HepG2 (cell line): Measurements from ENCODE around the gene ANO1. TPM values are rescaled to one million over a fixed set of nuclear protein-coding genes. Genes with fewer than 3 reads are reported as not detected.

Experiments used
- ATAC-seq: fragments of 200-7000 bp; cut with Tn5 transposase; 3 replicates; pipeline ENCODE4 v1.9.1; 2020; ENCODE audit warnings: mild to moderate bottlenecking, moderate library complexity
- BruUV-seq: library from RNA; stranded (reverse); fragments of 400-500 nt; replicated peaks from 2 replicates; lab custom pipeline; 2021; lab: Mats Ljungman, UMichigan
- CTCF ChIA-PET: fragments of 300-600 bp; formaldehyde crosslinking; extraction: SDS; loops from one replicate; lab custom pipeline; 2021; ENCODE audit warnings: low total read pairs, inconsistent platforms, low intra/inter-chr PET ratio; lab: Yijun Ruan, JAX
- POLR2A ChIA-PET: fragments of 350-600 bp; sonication (Branson Sonifier 250); formaldehyde crosslinking; loops from one replicate; lab custom pipeline; 2020; ENCODE audit warnings: antibody characterized with exemption, inconsistent platforms; lab: Yijun Ruan, JAX
- DNase-seq: peaks from one replicate; pipeline ENCODE4 v3.0.0-alpha.2; 2015; ENCODE audit warnings: low spot score
- FAIRE-seq: peaks from 3 replicates; lab custom pipeline; 2011; peaks lifted over from hg19 to GRCh38; lab: Jason Lieb, UNC
- H2AFZ ChIP-seq: one replicate; pipeline ENCODE4 v1.6.1; 2011; ENCODE audit warnings: low read length, inconsistent platforms
- H3K27ac ChIP-seq: fragments of 300-600 bp; 3 replicates; pipeline ENCODE4 v1.8.0; 2011; ENCODE audit warnings: mixed run types, mild to moderate bottlenecking, mixed read lengths, low read length, inconsistent platforms; ENCODE audit not compliant: insufficient read depth; ENCODE audit errors: extremely low read length
- H3K27me3 ChIP-seq, 2 experiments: fragments of 200-600 bp in 1 of 2; 2 replicates in 1 of 2; 3 replicates in 1 of 2; pipeline versions ENCODE4 v1.6.0 to v1.8.0; 2011; ENCODE audit warnings: low read length in 2 of 2, mild to moderate bottlenecking in 2 of 2, moderate library complexity in 2 of 2, inconsistent platforms in 1 of 2; ENCODE audit not compliant: insufficient read depth in 2 of 2, control insufficient read depth in 1 of 2
- H3K36me3 ChIP-seq, 2 experiments: fragments of 200-600 bp in 1 of 2; replicated peaks in 1 of 2; 2 replicates in 1 of 2; 3 replicates in 1 of 2; pipeline versions ENCODE4 v1.5.1 to v1.8.0; 2011; ENCODE audit warnings: low read length in 2 of 2, inconsistent platforms in 1 of 2; ENCODE audit not compliant: insufficient read depth in 2 of 2, control insufficient read depth in 1 of 2
- H3K4me1 ChIP-seq: 2 replicates; pipeline ENCODE4 v1.5.1; 2012; ENCODE audit warnings: low read length, inconsistent platforms; ENCODE audit not compliant: insufficient read depth
- H3K4me2 ChIP-seq: 2 replicates; pipeline ENCODE4 v1.6.0; 2011; ENCODE audit warnings: low read depth, low read length, inconsistent platforms
- H3K4me3 ChIP-seq, 3 experiments: fragments of 200-600 bp in 1 of 3; sonication (generic), shearing (Covaris generic) in 1 of 3; replicated peaks in 1 of 3; 2 replicates each; pipeline ENCODE4 v1.5.1; 2011 to 2016; ENCODE audit warnings: low read length in 3 of 3, inconsistent platforms in 2 of 3, low read depth in 2 of 3, mild to moderate bottlenecking in 2 of 3, control low read depth in 1 of 3, mixed read lengths in 1 of 3; ENCODE audit not compliant: insufficient read depth in 1 of 3
- H3K79me2 ChIP-seq: one replicate; pipeline ENCODE4 v1.6.1; 2011; ENCODE audit warnings: low read length, inconsistent platforms; ENCODE audit not compliant: insufficient read depth
- H3K9ac ChIP-seq: 2 replicates; pipeline ENCODE4 v1.6.0; 2011; ENCODE audit warnings: mild to moderate bottlenecking, low read depth, low read length, inconsistent platforms; ENCODE audit not compliant: insufficient read depth
- H3K9me3 ChIP-seq: 2 replicates; pipeline ENCODE4 v1.5.1; 2012; ENCODE audit warnings: mild to moderate bottlenecking, low read length
- H4K20me1 ChIP-seq: 2 replicates; pipeline ENCODE4 v1.6.0; 2011; ENCODE audit warnings: inconsistent platforms, mild to moderate bottlenecking, low read length, moderate library complexity; ENCODE audit not compliant: insufficient read depth
- ARID3A ChIP-seq: IDR thresholded peaks from 2 replicates; pipeline ENCODE4 v1.6.1; 2012; ENCODE audit warnings: low read depth, low read length, improper control_type of control experiment
- BATF2 ChIP-seq: sonication (generic); formaldehyde crosslinking; IDR thresholded peaks from 2 replicates; pipeline ENCODE4 v1.8.0; 2022; ENCODE audit warnings: mild to moderate bottlenecking, missing genetic modification reagents, moderate library complexity
- EZH2 ChIP-seq: conservative IDR thresholded peaks from 2 replicates; pipeline ENCODE4 v1.6.1; 2012; ENCODE audit warnings: mild to moderate bottlenecking, low read depth, low read length, moderate library complexity
- FOXA1 ChIP-seq, 2 experiments: fragments of 450-650 bp in 1 of 2; sonication (generic) in 1 of 2; formaldehyde crosslinking in 1 of 2; IDR thresholded peaks; 2 replicates each; pipeline versions ENCODE4 v1.4.0 to v1.6.1; 2016 to 2020; ENCODE audit warnings: missing genetic modification reagents in 1 of 2
- KLF15 ChIP-seq: sonication (generic); formaldehyde crosslinking; IDR thresholded peaks from 2 replicates; pipeline ENCODE4 v1.8.1; 2023; ENCODE audit warnings: borderline replicate concordance, mild to moderate bottlenecking, inconsistent platforms, missing genetic modification reagents, mixed read lengths
- NPAS2 ChIP-seq: sonication (generic); formaldehyde crosslinking; IDR thresholded peaks from 2 replicates; pipeline ENCODE4 v1.8.0; 2022; ENCODE audit warnings: mild to moderate bottlenecking, missing genetic modification reagents, borderline replicate concordance
- TAF1 ChIP-seq: sonication (generic); formaldehyde crosslinking; IDR thresholded peaks from 2 replicates; pipeline ENCODE4 v1.4.0; 2020; ENCODE audit warnings: missing genetic modification reagents
- TBP ChIP-seq: sonication (generic); formaldehyde crosslinking; IDR thresholded peaks from 2 replicates; pipeline ENCODE4 v1.5.0; 2020; ENCODE audit warnings: missing genetic modification reagents
- THRA ChIP-seq: sonication (generic); formaldehyde crosslinking; IDR thresholded peaks from 2 replicates; pipeline ENCODE4 v1.4.0; 2020; ENCODE audit warnings: missing genetic modification reagents, borderline replicate concordance
- ZNF616 ChIP-seq: sonication (generic); formaldehyde crosslinking; IDR thresholded peaks from 2 replicates; pipeline ENCODE4 v1.5.0; 2020; ENCODE audit warnings: low read depth, mild to moderate bottlenecking, missing genetic modification reagents
- WGBS: methylation state at CpG from one replicate; pipeline ENCODE4 v1.1.6; 2017; ENCODE audit warnings: low lambda C conversion rate; 5-methylcytosine and 5-hydroxymethylcytosine counted together
- in situ Hi-C: cut with HindIII; loops from 2 replicates; pipeline ENCODE4 v1.10.0; 2017; ENCODE audit warnings: low pct_unique_long_range_greater_than_20kb; ENCODE audit not compliant: extremely low pct_ligation_motif_present
- intact Hi-C: fragments of 100-400 bp; cut with micrococcal nuclease; formaldehyde crosslinking; loops from one replicate; pipeline ENCODE4 v1.10.0; 2022; ENCODE audit not compliant: unreplicated experiment
- polyA plus RNA-seq, 8 experiments: library from polyadenylated mRNA; depleted of rRNA in 3 of 8; stranded (reverse) in 7 of 8; unstranded in 1 of 8; fragments of >200 nt; fragmentation: Illumina TruSeq in 4 of 8; extraction: Trizol in 4 of 8; gene quantifications; 2 replicates each; pipeline versions ENCODE4 v1.2.1 to v1.2.3, GENCODE V29; 2011 to 2016; ENCODE audit warnings: low read depth in 4 of 8, missing spikeins in 1 of 8, mixed read lengths in 1 of 8; ENCODE audit not compliant: insufficient read depth in 1 of 8
- total RNA-seq, 5 experiments: library from RNA; depleted of rRNA; stranded (reverse); fragments of >200 nt; fragmentation: Illumina TruSeq; extraction: Trizol; gene quantifications; 2 replicates each; pipeline ENCODE4 v1.2.3, GENCODE V29; 2016; ENCODE audit warnings: low read depth in 1 of 5

ANO1 gene
- total and polyA plus RNA-seq, 2 of the 13 experiments (the other 11 are each of a cell fraction or from before 2014, with no cell fraction given) = not detected

DNA sequence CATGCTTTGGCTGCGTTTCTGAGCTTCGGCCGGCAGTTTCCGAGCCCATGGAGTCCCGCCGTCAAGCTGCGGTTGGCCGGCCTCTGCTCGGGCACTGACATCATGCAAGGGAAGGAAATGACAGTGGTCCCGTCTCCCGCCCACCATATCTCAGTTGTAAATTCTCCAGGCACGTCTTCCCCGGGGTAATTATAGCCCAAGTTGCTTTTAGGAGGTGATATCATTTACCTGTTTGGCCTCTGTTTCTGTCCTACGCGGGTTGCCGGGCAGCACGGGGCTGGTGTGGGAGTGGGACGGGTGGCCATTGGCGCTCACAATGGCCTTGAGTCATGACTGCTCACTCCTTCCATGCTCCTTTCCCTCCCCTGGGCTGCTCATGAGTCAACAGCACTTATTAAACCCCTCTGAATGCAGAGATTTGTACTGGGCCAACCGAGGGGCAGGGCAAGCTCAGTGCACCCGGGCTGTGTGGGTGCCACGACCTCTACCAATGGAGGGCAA lies 4.2 kb upstream of the ANO1 start:
- Histone ChIP-seq H3K27me3 (peaks cover 10 to 79% of the 10 kb centered on the region in 2 experiments), H3K4me3 (no peak overlapping the region), H2AFZ (no peak overlapping the region), H3K79me2 (no peaks in the 10 kb centered on the region), H3K36me3 (no peaks in the 10 kb centered on the region), H4K20me1 (no peaks in the 10 kb centered on the region), H3K4me1 (no peaks in the 10 kb centered on the region), H3K9me3 (no peaks in the 10 kb centered on the region), H3K4me2 (no peak overlapping the region), H3K27ac (no peak overlapping the region), H3K9ac (no peak overlapping the region)
- no TSS peak for BruUV-seq
- DNase-seq = no peak
- no peak for TF ChIP-seq TAF1 (CRISPR knock-in tag)
- in situ Hi-C loops (no loop called here), intact Hi-C loops (no loop called here)
- ChIA-PET CTCF (no interaction called here), POLR2A (no interaction called here)
- FAIRE-seq = no peak
- no peak for ATAC-seq
- 33% methylated on average over 18 of the region's 22 CpGs for WGBS

GRCh38 chr11:70074746-70075145 lies 3.4 kb upstream of the ANO1 start:
- no peaks in the 10 kb centered on the region for H3K4me1 ChIP-seq
- H3K4me3 ChIP-seq = no peak overlapping the region
- no peak overlapping the region for H3K27ac ChIP-seq
- FAIRE-seq (no peak), ATAC-seq (no peak), DNase-seq (no peak)
- no TSS peak for BruUV-seq
- POLR2A ChIA-PET = no interaction called here
- intact Hi-C loops (no loop called here), in situ Hi-C loops (no loop called here)
- no peaks in the 10 kb centered on the region for H3K79me2 ChIP-seq
- H3K4me2 ChIP-seq = no peak overlapping the region
- no peaks in the 10 kb centered on the region for H3K9me3 ChIP-seq
- TF ChIP-seq NPAS2 (CRISPR knock-in tag) (no peak), ZNF616 (CRISPR knock-in tag) (no peak), BATF2 (CRISPR knock-in tag) (no peak), FOXA1 (IDR thresholded peaks at IDR 0.05) (no peak), FOXA1 (CRISPR knock-in tag; IDR thresholded peaks at IDR 0.05) (no peak), TBP (CRISPR knock-in tag) (no peak), THRA (CRISPR knock-in tag) (no peak), KLF15 (no peak), ARID3A (no peak), EZH2 (no peak)
- CTCF ChIA-PET = no interaction called here
- no peak overlapping the region for H2AFZ ChIP-seq
- no peaks in the 10 kb centered on the region for H4K20me1 ChIP-seq
- WGBS = 16% methylated on average over 5 of the region's 8 CpGs
- no peaks in the 10 kb centered on the region for H3K36me3 ChIP-seq
- H3K27me3 ChIP-seq = peaks cover 12 to 79% of the 10 kb centered on the region in 2 experiments
- H3K9ac ChIP-seq = no peak overlapping the region
